Spleen (tissue), 11 donors: Measurements from ENCODE around the gene TNFRSF1B. TPM values are rescaled to one million over a fixed set of nuclear protein-coding genes. Genes with fewer than 3 reads are reported as not detected.

ENCODE experiments used
- DNase-seq: peaks from one replicate; pipeline ENCODE4 v3.0.0-alpha.2; 2020
- H3K27ac ChIP-seq, 8 donors: fragments of 200-600 bp; sonication (generic) in 7 of 8; 1 replicate in 4 of 8; 2 replicates in 4 of 8; pipeline versions ENCODE4 v1.5.0 to v1.8.0; 2016 to 2021; ENCODE audit warnings: inconsistent platforms in 4 of 8, mild to moderate bottlenecking in 4 of 8, moderate library complexity in 1 of 8
- H3K27me3 ChIP-seq, 7 donors: fragments of 200-600 bp; sonication (generic) in 6 of 7; replicated peaks in 1 of 7; 1 replicate in 4 of 7; 2 replicates in 3 of 7; pipeline versions ENCODE4 v1.5.0 to v1.8.0; 2016 to 2021; ENCODE audit warnings: inconsistent platforms in 3 of 7, mild to moderate bottlenecking in 1 of 7
- H3K36me3 ChIP-seq, 6 donors: fragments of 200-600 bp; sonication (generic) in 5 of 6; 1 replicate in 4 of 6; 2 replicates in 2 of 6; pipeline versions ENCODE4 v1.5.0 to v1.8.0; 2016 to 2021; ENCODE audit warnings: inconsistent platforms in 2 of 6
- H3K4me1 ChIP-seq, 6 donors: fragments of 200-600 bp; sonication (generic) in 5 of 6; 1 replicate in 3 of 6; 2 replicates in 3 of 6; pipeline versions ENCODE4 v1.5.0 to v1.8.0; 2016 to 2021; ENCODE audit warnings: inconsistent platforms in 3 of 6
- H3K4me3 ChIP-seq, 8 donors: fragments of 200-600 bp; sonication (generic) in 7 of 8; 1 replicate in 4 of 8; 2 replicates in 4 of 8; pipeline versions ENCODE4 v1.5.0 to v1.8.0; 2016 to 2021; ENCODE audit warnings: inconsistent platforms in 4 of 8, mild to moderate bottlenecking in 4 of 8, moderate library complexity in 2 of 8
- H3K9me3 ChIP-seq, 8 donors: fragments of 200-600 bp; sonication (generic) in 7 of 8; 1 replicate in 4 of 8; 2 replicates in 4 of 8; pipeline versions ENCODE4 v1.5.0 to v1.8.0; 2016 to 2021; ENCODE audit warnings: inconsistent platforms in 4 of 8
- POLR2A ChIP-seq, 3 donors: fragments of 450-650 bp; IDR thresholded peaks; one replicate each; pipeline ENCODE4 v1.5.1; 2017; ENCODE audit warnings: antibody characterized with exemption in 3 of 3, mild to moderate bottlenecking in 1 of 3
- POLR2AphosphoS5 ChIP-seq, 3 donors: sonication (generic); formaldehyde crosslinking; IDR thresholded peaks; one replicate each; pipeline ENCODE4 v1.5.1; 2017; ENCODE audit warnings: antibody characterized with exemption in 3 of 3
- WGBS, 5 donors: extraction: QIAGEN DNeasy Blood & Tissue Kit in 3 of 5; methylation state at CpG; one replicate each; pipeline versions ENCODE4 v1.1.5 to v1.1.7; 2013 to 2018; 5-methylcytosine and 5-hydroxymethylcytosine counted together
- intact Hi-C: fragments of 100-400 bp; cut with DNase I; formaldehyde crosslinking; loops from one replicate; pipeline ENCODE4 v1.15.0; 2023; ENCODE audit warnings: low total_unique reads
- polyA plus RNA-seq, 3 donors: library from polyadenylated mRNA; stranded (reverse); fragments of 200-250 nt; gene quantifications; one replicate each; pipeline ENCODE4 v1.2.1, GENCODE V29; 2013
- total RNA-seq, 7 donors: library from RNA; depleted of rRNA in 3 of 7; stranded (reverse); fragments of >200 nt in 3 of 7; fragmentation: NEBNext Ultra II Directional in 4 of 7; extraction: Animal tissue kit (Norgen Biotek cat#: 25700) in 4 of 7; gene quantifications; one replicate each; pipeline versions ENCODE4 v1.1.0 to v1.2.1, GENCODE V29; 2016 to 2021
- TF ChIP-seq, protein P1 (sequence below), 11 experiments: fragments of 200-600 bp in 7 of 11; fragments of 450-650 bp in 4 of 11; sonication (generic) in 4 of 11; IDR thresholded peaks in 8 of 11; conservative IDR thresholded peaks in 3 of 11; 1 replicate in 7 of 11; 2 replicates in 4 of 11; pipeline versions ENCODE4 v1.4.0 to v1.8.0; 2016 to 2021; ENCODE audit warnings: antibody characterized with exemption in 11 of 11, inconsistent platforms in 4 of 11, mild to moderate bottlenecking in 1 of 11
- donor health status: healthy with polysubstance abuse.
- donor health status: DM: no; HTN: no; CAD: no; lungs with moderate emphysema.
- donor health status: DM: no; HTN: no; CAD: no.
- donor health status: Bipolar disorder and iron deficiency.
- donor health status: healthy.
- donor health status: DM: no; HTN: no; CAD: no.
- donor health status: DM: yes; HTN: yes; CAD: no.

The TNFRSF1B gene
- total and polyA plus RNA-seq, 10 donors, result 28.5 to 233 (median 167) TPM

- Histone ChIP-seq H3K27ac (peak overlapping the region in 7 of 8 donors; percentile 54 to 86 (median 69)), H3K4me3 (peak overlapping the region in 1 of 8 donors; percentile 28), H3K27me3 (no peaks in the 10 kb centered on the region), H3K9me3 (no peaks in the 10 kb centered on the region), H3K36me3 (peaks cover under 1 to 100% (median 67%) of the 10 kb centered on the region in 6 donors), H3K4me1 (peaks cover 0 to 100% (median 58%) of the 10 kb centered on the region in 6 donors)
- WGBS, 5 donors, result 57 to 68% (median 66%) methylated on average over 20 of the region's 20 CpGs
- TF ChIP-seq, protein P1, sequence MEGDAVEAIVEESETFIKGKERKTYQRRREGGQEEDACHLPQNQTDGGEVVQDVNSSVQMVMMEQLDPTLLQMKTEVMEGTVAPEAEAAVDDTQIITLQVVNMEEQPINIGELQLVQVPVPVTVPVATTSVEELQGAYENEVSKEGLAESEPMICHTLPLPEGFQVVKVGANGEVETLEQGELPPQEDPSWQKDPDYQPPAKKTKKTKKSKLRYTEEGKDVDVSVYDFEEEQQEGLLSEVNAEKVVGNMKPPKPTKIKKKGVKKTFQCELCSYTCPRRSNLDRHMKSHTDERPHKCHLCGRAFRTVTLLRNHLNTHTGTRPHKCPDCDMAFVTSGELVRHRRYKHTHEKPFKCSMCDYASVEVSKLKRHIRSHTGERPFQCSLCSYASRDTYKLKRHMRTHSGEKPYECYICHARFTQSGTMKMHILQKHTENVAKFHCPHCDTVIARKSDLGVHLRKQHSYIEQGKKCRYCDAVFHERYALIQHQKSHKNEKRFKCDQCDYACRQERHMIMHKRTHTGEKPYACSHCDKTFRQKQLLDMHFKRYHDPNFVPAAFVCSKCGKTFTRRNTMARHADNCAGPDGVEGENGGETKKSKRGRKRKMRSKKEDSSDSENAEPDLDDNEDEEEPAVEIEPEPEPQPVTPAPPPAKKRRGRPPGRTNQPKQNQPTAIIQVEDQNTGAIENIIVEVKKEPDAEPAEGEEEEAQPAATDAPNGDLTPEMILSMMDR (IDR thresholded peaks at IDR 0.05 in 8 of 11, conservative IDR thresholded peaks at IDR 0.05 in 3 of 11), result peak in 10 of 11 experiments; percentile 21 to 80 (median 50)
- TF ChIP-seq POLR2A (IDR thresholded peaks at IDR 0.05), result no peak
- peak; percentile 67 to 83 (median 69) for TF ChIP-seq POLR2AphosphoS5 (IDR thresholded peaks at IDR 0.05)
- intact Hi-C loops, result no loop called here
- peak; percentile 91 for DNase-seq
These were observed 30.1 kb downstream of the TNFRSF1B start for GRCh38 chr1:12196641-12197482.

GRCh38 chr1:12197483-12197880 is 30.7 kb downstream of the TNFRSF1B start:
- H3K4me1 ChIP-seq, result peaks cover 0 to 100% (median 63%) of the 10 kb centered on the region in 6 donors
- intact Hi-C loops, result no loop called here
- WGBS, 5 donors, result 87 to 93% (median 89%) methylated on average over 7 of the region's 7 CpGs
- TF ChIP-seq POLR2AphosphoS5 (IDR thresholded peaks at IDR 0.05) (peak in 1 of 3 donors; percentile 2), POLR2A (IDR thresholded peaks at IDR 0.05) (no peak)
- peak overlapping the region in 6 of 8 donors; percentile 54 to 86 (median 74) for H3K27ac ChIP-seq
- no peaks in the 10 kb centered on the region for H3K27me3 ChIP-seq
- no peak overlapping the region for H3K4me3 ChIP-seq
- H3K9me3 ChIP-seq, result no peaks in the 10 kb centered on the region
- H3K36me3 ChIP-seq, result peaks cover 0 to 100% (median 67%) of the 10 kb centered on the region in 6 donors
- DNase-seq, result no peak

DNA sequence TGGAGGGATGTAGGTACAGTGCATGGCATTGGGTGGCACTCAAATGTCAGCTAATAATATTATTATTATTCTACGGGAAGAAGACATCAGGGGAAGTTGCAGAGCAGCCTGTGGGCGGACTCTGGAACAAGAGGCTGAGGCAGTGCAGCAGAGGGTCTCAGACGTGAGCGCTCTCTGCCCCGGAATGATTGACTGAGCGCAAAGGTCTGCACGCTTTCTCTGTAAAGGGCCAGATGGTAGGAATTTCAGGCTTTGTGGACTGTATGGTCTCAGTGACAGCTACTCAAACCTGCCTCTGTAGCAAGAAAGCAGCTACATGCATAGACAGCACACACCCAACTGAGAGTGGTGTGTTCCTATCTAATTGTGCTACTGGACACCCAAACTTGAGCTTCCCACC is 33.4 kb downstream of the TNFRSF1B start:
- peak overlapping the region in 2 of 8 donors; percentile 81 to 86 for H3K27ac ChIP-seq
- no peaks in the 10 kb centered on the region for H3K9me3 ChIP-seq
- no peaks in the 10 kb centered on the region for H3K27me3 ChIP-seq
- intact Hi-C loops, result no loop called here
- TF ChIP-seq, protein P1 (IDR thresholded peaks at IDR 0.05 in 8 of 11, conservative IDR thresholded peaks at IDR 0.05 in 3 of 11), result no peak
- TF ChIP-seq POLR2A (IDR thresholded peaks at IDR 0.05) (no peak), POLR2AphosphoS5 (IDR thresholded peaks at IDR 0.05) (no peak)
- 86 to 93% (median 89%) methylated on average over 7 of the region's 7 CpGs for WGBS, 5 donors
- peaks cover 0 to 100% (median 64%) of the 10 kb centered on the region in 6 donors for H3K36me3 ChIP-seq
- no peak for DNase-seq
- H3K4me3 ChIP-seq, result no peak overlapping the region
- H3K4me1 ChIP-seq, result peaks cover 0 to 100% (median 76%) of the 10 kb centered on the region in 6 donors

- TF ChIP-seq, protein P1 (IDR thresholded peaks at IDR 0.05 in 8 of 11, conservative IDR thresholded peaks at IDR 0.05 in 3 of 11), result no peak
- TF ChIP-seq POLR2A (IDR thresholded peaks at IDR 0.05) (no peak), POLR2AphosphoS5 (IDR thresholded peaks at IDR 0.05) (peak; percentile 40 to 77 (median 56))
- 61 to 78% (median 71%) methylated on average over 13 to 18 of the region's 18 CpGs for WGBS, 5 donors
- DNase-seq, result peak; percentile 79
- Histone ChIP-seq H3K4me3 (peak overlapping the region in 1 of 8 donors; percentile 16), H3K36me3 (peaks cover 0 to 100% (median 62%) of the 10 kb centered on the region in 6 donors), H3K4me1 (peaks cover 0 to 97% (median 69%) of the 10 kb centered on the region in 6 donors), H3K9me3 (no peaks in the 10 kb centered on the region), H3K27ac (peak overlapping the region in 7 of 8 donors; percentile 40 to 86 (median 70)), H3K27me3 (no peaks in the 10 kb centered on the region)
- intact Hi-C loops, result no loop called here
These were observed 34.8 kb downstream of the TNFRSF1B start for GRCh38 chr1:12201352-12202189.
